Subcutaneous adipose tissue (tissue), 4 donors: ENCODE results near the gene ARHGAP18. TPM values are rescaled to one million over a fixed set of nuclear protein-coding genes. Genes with fewer than 3 reads are reported as not detected.

Source experiments
- total RNA-seq, 4 donors: library from RNA; depleted of rRNA; stranded (reverse); fragments of >200 nt; gene quantifications; one replicate each; pipeline ENCODE4 v1.1.0, GENCODE V29; 2016
- TF ChIP-seq, protein P1 (sequence below): fragments of 450-650 bp; IDR thresholded peaks from one replicate; pipeline ENCODE4 v1.5.1; 2016; ENCODE audit warnings: low read depth, mild to moderate bottlenecking, control low read depth, antibody characterized with exemption, moderate library complexity

ARHGAP18 gene
- total RNA-seq, 4 donors from 2014 or later = 20.7 to 44.2 (median 29.7) TPM

DNA sequence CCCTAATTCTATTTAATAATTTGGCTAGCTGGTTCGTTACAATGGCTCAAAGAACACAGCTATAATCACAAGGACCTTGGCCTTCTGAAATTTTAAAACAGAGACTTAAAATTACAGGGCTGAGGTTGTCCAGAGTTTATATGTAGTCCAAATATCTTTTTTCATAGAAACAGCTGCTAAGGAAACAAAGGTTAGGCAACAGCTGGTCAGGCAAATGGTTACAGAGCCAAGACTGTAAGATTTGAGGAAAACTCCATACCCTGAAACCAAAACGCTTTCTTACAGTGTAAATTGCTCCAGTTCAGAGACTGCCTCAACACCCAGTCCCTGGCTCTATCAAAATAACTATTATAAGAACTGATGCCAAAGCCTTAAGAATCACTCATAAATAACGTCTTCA, 9.7 kb upstream of the ARHGAP18 start:
- TF ChIP-seq, protein P1, sequence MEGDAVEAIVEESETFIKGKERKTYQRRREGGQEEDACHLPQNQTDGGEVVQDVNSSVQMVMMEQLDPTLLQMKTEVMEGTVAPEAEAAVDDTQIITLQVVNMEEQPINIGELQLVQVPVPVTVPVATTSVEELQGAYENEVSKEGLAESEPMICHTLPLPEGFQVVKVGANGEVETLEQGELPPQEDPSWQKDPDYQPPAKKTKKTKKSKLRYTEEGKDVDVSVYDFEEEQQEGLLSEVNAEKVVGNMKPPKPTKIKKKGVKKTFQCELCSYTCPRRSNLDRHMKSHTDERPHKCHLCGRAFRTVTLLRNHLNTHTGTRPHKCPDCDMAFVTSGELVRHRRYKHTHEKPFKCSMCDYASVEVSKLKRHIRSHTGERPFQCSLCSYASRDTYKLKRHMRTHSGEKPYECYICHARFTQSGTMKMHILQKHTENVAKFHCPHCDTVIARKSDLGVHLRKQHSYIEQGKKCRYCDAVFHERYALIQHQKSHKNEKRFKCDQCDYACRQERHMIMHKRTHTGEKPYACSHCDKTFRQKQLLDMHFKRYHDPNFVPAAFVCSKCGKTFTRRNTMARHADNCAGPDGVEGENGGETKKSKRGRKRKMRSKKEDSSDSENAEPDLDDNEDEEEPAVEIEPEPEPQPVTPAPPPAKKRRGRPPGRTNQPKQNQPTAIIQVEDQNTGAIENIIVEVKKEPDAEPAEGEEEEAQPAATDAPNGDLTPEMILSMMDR = no peak

DNA sequence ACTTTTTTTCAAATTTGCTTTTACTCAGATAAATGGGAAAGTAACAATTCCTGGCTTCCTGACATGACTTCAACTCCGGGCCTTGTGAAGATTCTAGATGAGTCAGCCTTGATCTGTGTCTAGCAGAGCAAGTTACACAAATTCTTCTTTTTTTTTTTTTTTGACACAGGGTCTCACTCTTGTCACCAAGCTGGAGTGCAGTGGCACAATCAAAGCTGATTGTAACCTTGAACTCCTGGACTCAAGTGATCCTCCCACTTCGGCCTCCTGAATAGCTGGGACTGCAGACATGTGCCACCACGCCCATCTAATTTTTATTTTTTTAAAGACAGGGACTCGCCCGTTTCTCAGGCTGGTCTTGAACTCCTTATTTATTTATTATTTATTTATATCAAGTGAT, 7.3 kb upstream of the ARHGAP18 start:
- TF ChIP-seq, protein P1 = no peak

DNA sequence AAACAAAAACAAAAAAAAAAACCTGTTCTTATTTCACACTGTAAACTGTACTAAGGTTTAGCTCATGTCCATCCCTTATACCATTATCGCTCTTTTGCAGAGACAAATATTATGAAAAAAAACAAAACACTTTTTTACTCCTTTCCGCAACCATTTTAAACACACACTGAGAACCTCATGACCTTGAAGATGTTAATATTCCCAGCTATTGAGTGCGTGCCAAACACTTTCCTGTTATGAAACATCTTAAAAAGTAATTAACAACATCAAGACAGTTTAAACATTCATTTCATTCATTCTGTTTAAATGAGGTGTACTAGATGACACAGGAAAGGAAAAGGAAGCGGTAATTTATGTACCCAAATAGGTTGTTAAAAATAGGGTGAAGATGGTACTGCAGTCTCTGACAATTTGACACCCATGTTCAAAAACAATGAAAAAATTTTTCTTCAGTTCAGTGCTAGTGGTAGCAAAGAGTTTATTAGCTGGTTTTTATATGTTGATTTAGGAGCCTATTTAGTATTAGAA, 3.9 kb upstream of the ARHGAP18 start:
- TF ChIP-seq, protein P1 = no peak

DNA sequence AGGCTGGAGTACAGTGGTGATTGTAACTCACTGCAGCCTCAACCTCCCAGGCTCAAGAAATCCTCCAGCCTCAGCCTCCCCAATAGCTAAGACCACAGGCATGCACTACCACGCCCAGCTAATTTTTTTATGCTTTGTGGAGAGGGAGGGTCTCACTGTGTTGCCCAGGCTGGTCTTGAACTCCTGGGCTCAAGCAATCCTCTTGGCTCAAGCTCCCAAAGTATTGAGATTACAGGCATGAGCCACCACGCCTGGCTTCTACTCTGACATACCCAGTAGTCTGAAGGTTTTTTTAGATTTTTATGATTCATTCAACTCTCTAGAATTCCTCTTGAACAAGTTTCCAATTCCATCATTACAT, 1.3 kb upstream of the ARHGAP18 start:
- TF ChIP-seq, protein P1 = no peak

DNA sequence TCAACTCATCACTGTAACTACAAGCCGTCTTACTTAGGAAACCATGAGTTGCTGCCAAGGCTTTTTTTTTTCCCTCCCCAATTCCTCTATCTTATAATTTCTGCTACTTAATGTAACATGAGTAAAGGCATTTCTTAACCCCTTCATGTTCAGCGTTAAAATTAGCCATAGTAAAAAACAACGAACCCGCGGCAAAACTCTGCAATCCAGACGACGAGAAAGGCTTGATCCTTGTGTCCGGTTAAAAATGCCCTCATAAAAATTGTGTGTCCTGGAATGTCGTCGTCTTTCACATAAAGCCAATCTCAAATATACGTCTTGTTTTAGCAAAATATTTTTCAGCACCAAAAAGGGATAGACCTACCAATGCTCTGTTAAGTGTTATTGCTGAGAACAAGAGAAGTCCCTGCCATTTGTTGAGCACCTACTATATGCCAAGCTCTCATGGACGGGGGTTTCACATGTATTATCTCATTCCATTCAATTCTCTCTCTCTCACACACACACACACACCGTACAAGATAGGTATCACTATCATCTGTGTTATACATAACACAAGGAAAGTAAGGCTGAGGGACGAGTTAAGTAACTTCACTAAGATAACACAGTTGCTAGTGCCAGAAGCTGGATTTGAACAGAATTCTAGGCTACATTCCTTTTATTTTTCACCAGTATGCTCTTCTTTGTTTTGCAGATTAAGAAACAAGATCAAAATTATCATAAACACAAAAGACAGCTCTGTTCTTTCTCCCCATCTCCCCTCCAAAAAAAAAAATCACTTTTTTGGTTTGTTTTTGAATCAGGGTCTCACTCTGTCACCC, 683 bp upstream of the ARHGAP18 start:
- TF ChIP-seq, protein P1 = no peak

DNA sequence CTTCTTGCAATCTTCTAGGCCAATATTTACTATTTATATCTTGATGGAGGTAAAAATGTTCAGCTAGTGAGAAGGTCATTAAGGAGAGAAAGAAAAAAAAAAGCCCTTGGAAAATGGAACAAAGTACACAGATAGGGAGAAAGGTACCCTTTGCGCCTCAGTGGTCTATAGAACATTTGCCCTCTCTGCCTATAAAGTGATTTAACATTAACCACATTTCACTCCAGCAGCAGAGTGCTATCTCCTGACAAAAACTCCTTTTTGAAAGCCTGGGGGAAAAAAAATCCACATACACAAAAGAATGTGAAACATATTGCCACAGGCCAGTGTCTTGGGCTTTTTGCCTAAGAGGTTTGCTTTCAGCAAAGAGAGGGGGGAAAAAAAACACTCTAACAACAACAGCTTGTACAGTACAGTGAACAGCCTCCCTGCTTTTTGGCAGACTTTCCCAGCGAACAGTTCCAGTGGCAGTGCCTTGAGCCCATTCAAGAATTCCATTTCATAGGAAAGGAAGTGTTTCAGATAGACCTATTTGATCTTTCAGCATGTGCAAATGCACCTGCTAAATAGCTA, 695 bp downstream of the ARHGAP18 start:
- TF ChIP-seq, protein P1 = no peak

DNA sequence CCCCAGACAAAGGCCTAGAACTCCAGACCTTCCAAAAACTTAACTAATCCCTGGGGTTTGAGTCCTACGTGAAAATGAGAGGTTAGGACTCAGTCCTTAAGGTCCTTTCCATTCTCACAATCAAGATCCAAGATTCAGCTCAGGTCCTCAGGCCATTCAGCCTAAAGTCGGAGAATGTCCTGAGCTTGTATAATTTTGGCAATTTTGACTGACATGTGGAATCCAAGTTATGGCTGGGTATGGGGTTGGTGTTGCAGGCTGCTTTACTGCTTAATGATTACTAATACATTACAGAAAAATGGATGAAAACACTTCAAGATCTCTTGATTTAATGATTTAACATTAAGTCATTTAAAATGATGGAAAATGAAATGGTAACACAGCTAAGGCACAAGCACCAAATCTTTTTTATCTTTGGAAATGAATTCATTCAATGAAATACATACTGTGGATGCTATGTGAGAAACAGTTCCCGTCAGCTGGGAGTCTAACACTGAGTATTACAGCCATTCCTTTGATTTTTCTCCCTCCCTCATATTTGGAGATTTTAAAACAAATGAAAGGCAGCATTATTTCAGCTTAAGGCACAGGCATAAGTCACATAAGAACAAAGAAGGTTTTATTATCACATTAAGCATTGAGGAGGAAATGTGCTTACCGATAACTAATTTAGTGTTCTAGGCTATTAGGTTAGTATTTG, 1.3 kb downstream of the ARHGAP18 start:
- TF ChIP-seq, protein P1 = no peak
